HG03280 (cell line): ENCODE measurements around the gene BBIP1.
A peak's percentile ranks its signal among the peaks of the same experiment; 100 is the strongest.

Experiments used
- ATAC-seq: cut with Tn5 transposase; IDR thresholded peaks from one replicate; pipeline ENCODE4 v1.9.1; 2021; ENCODE audit warnings: mild to moderate bottlenecking, moderate library complexity; ENCODE audit not compliant: unreplicated experiment

Gene BBIP1

GRCh38 chr10:110885932-110886674 is 32.9 kb downstream of the BBIP1 start:
- ATAC-seq: no peak

GRCh38 chr10:110883924-110884323 is 35.1 kb downstream of the BBIP1 start:
- ATAC-seq: no peak

- no peak for ATAC-seq
These were observed 37.1 kb downstream of the BBIP1 start for GRCh38 chr10:110881905-110882304.

GRCh38 chr10:110881247-110881646 is 37.7 kb downstream of the BBIP1 start:
- ATAC-seq: no peak

GRCh38 chr10:110880012-110880411 is 39.0 kb downstream of the BBIP1 start:
- no peak for ATAC-seq

- ATAC-seq: no peak
These were observed 42.2 kb downstream of the BBIP1 start for GRCh38 chr10:110876788-110877187.

GRCh38 chr10:110876000-110876399 is 43.0 kb downstream of the BBIP1 start:
- no peak for ATAC-seq

GRCh38 chr10:110873951-110874350 is 45.0 kb downstream of the BBIP1 start:
- ATAC-seq: no peak

- no peak for ATAC-seq
These were observed 45.7 kb downstream of the BBIP1 start for GRCh38 chr10:110872984-110873923.

GRCh38 chr10:110872145-110872983 is 46.6 kb downstream of the BBIP1 start:
- ATAC-seq: peak; percentile 39

- ATAC-seq: peak; percentile 80
These were observed 47.5 kb downstream of the BBIP1 start, which contains the start of gene PDCD4 for GRCh38 chr10:110871298-110872084. Gene PDCD4 (plus strand): TSS chr10:110871928. CDS start chr10:110876028, 4,100 bp downstream.

GRCh38 chr10:110870823-110871297 is 48.1 kb downstream of the BBIP1 start:
- no peak for ATAC-seq

- no peak for ATAC-seq
These were observed 50.0 kb downstream of the BBIP1 start for GRCh38 chr10:110868981-110869380.

- ATAC-seq: no peak
These were observed 51.0 kb downstream of the BBIP1 start for GRCh38 chr10:110867807-110868465.

- ATAC-seq: peak; percentile 31
These were observed 51.8 kb downstream of the BBIP1 start for GRCh38 chr10:110867011-110867806.

- no peak for ATAC-seq
These were observed 53.0 kb downstream of the BBIP1 start for GRCh38 chr10:110865809-110866482.

GRCh38 chr10:110865186-110865808 is 53.7 kb downstream of the BBIP1 start:
- ATAC-seq: no peak
